DND-41 (cell line): Measurements from ENCODE around the gene MEIOB.

Experiments
- EZH2 ChIP-seq: IDR thresholded peaks from 3 replicates; pipeline ENCODE4 v1.6.1; 2012; ENCODE audit warnings: borderline replicate concordance, low read depth, mild to moderate bottlenecking, moderate library complexity, low read length, inconsistent platforms; ENCODE audit not compliant: severe bottlenecking
- TF ChIP-seq, protein P1 (sequence below): IDR thresholded peaks from 2 replicates; pipeline ENCODE4 v1.5.1; 2012; ENCODE audit warnings: borderline replicate concordance, low read length, moderate library complexity, mild to moderate bottlenecking; ENCODE audit not compliant: poor library complexity, severe bottlenecking; ENCODE audit errors: extremely low read depth

DNA sequence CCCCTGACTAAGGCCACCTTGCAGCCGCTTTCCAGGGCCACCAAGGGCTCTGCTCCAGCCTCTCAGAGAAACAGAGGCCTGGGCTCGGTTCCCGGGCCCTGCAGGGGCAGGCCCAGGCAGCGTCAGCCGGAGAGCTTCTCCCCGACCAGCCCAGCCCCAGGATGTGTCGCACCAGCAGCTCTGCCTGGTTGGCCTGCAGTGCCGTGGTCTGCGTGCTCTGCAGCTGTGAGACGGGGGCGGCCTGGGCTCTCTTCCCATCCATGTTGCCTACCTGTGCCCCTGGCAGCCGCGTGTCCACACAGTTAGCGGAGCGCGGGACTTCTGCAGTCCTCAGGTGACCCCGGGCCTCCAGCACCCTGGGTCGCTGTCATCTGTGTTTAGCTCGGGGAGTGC is 83.3 kb downstream of the MEIOB start:
- TF ChIP-seq, protein P1, sequence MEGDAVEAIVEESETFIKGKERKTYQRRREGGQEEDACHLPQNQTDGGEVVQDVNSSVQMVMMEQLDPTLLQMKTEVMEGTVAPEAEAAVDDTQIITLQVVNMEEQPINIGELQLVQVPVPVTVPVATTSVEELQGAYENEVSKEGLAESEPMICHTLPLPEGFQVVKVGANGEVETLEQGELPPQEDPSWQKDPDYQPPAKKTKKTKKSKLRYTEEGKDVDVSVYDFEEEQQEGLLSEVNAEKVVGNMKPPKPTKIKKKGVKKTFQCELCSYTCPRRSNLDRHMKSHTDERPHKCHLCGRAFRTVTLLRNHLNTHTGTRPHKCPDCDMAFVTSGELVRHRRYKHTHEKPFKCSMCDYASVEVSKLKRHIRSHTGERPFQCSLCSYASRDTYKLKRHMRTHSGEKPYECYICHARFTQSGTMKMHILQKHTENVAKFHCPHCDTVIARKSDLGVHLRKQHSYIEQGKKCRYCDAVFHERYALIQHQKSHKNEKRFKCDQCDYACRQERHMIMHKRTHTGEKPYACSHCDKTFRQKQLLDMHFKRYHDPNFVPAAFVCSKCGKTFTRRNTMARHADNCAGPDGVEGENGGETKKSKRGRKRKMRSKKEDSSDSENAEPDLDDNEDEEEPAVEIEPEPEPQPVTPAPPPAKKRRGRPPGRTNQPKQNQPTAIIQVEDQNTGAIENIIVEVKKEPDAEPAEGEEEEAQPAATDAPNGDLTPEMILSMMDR = no peak
- no peak for TF ChIP-seq EZH2
